ENCODE measurements around the gene ZNF410.
"Not testable (repeated sequence)": the region's sequence is repeated elsewhere in the genome, so short reads cannot be mapped to it uniquely, and the experiment has no call there.

Gene ZNF410

GRCh38 chr14:73886449-73887317 is at the start of gene ZNF410:
ZNF410 (plus strand) TSS chr14:73886859; CDS start chr14:73892176, 5,317 bp downstream.
- no peaks in the 10 kb centered on the region for H3K27me3 Mint-ChIP-seq (ENCODE audit: low read depth)
- TF ChIP-seq CTCF (IDR thresholded peaks at IDR 0.05; ENCODE audit: unreplicated experiment in 3 of 3), result no peak
- H3K4me3 Mint-ChIP-seq, result peak within 1 kb of the TSS; percentile 96 to 97 (median 96)
- peaks cover 46% of the 10 kb centered on the region for H3K4me1 Mint-ChIP-seq
- no peaks in the 10 kb centered on the region for H3K9me3 Mint-ChIP-seq
- H3K27ac Mint-ChIP-seq, result peak within 1 kb of the TSS; percentile 97 to 99 (median 98)
- peaks cover 3% of the 10 kb centered on the region for H3K36me3 Mint-ChIP-seq (ENCODE audit: low read depth)

GRCh38 chr14:73838293-73839034 is 48.2 kb upstream of the ZNF410 start:
- H3K27me3 Mint-ChIP-seq (ENCODE audit: low read depth); H3K4me3 Mint-ChIP-seq; H3K36me3 Mint-ChIP-seq (ENCODE audit: low read depth); H3K9me3 Mint-ChIP-seq: not testable (repeated sequence)
- Mint-ChIP-seq H3K4me1 (peaks cover 17% of the 10 kb centered on the region), H3K27ac (peak overlapping the region; percentile 60 to 92 (median 63))

GRCh38 chr14:73842201-73842600 is 44.5 kb upstream of the ZNF410 start:
- no peak for TF ChIP-seq CTCF (IDR thresholded peaks at IDR 0.05; ENCODE audit: unreplicated experiment in 3 of 3)
- no peak overlapping the region for H3K27ac Mint-ChIP-seq
- no peaks in the 10 kb centered on the region for H3K36me3 Mint-ChIP-seq (ENCODE audit: low read depth)
- peaks cover 10% of the 10 kb centered on the region for H3K4me1 Mint-ChIP-seq
- H3K9me3 Mint-ChIP-seq, result no peaks in the 10 kb centered on the region
- H3K4me3 Mint-ChIP-seq, result no peak overlapping the region
- H3K27me3 Mint-ChIP-seq (ENCODE audit: low read depth), result no peaks in the 10 kb centered on the region

- no peak overlapping the region for H3K4me3 Mint-ChIP-seq
These were observed 43.8 kb upstream of the ZNF410 start for GRCh38 chr14:73842851-73843250.

GRCh38 chr14:73843296-73843695 is 43.4 kb upstream of the ZNF410 start:
- no peak for TF ChIP-seq CTCF (IDR thresholded peaks at IDR 0.05; ENCODE audit: unreplicated experiment in 3 of 3)
- no peak overlapping the region for H3K4me3 Mint-ChIP-seq
- H3K36me3 Mint-ChIP-seq (ENCODE audit: low read depth), result no peaks in the 10 kb centered on the region
- no peaks in the 10 kb centered on the region for H3K27me3 Mint-ChIP-seq (ENCODE audit: low read depth)
- no peaks in the 10 kb centered on the region for H3K9me3 Mint-ChIP-seq
- H3K27ac Mint-ChIP-seq, result no peak overlapping the region
- H3K4me1 Mint-ChIP-seq, result peaks cover 10% of the 10 kb centered on the region

More at GRCh38 chr14:73842851-73843250, 43.8 kb upstream of the ZNF410 start:
- Mint-ChIP-seq H3K9me3 (no peaks in the 10 kb centered on the region), H3K27ac (no peak overlapping the region), H3K27me3 (ENCODE audit: low read depth) (no peaks in the 10 kb centered on the region), H3K36me3 (ENCODE audit: low read depth) (no peaks in the 10 kb centered on the region), H3K4me1 (peaks cover 10% of the 10 kb centered on the region)
- TF ChIP-seq CTCF (IDR thresholded peaks at IDR 0.05; ENCODE audit: unreplicated experiment in 3 of 3), result no peak

- peaks cover 18% of the 10 kb centered on the region for H3K4me1 Mint-ChIP-seq
- TF ChIP-seq CTCF (IDR thresholded peaks at IDR 0.05; ENCODE audit: unreplicated experiment in 3 of 3), result no peak
These were observed 39.7 kb upstream of the ZNF410 start for GRCh38 chr14:73846947-73847346.

More at GRCh38 chr14:73846947-73847346, 39.7 kb upstream of the ZNF410 start:
- Mint-ChIP-seq H3K27me3 (ENCODE audit: low read depth) (no peaks in the 10 kb centered on the region), H3K9me3 (no peaks in the 10 kb centered on the region), H3K36me3 (ENCODE audit: low read depth) (no peaks in the 10 kb centered on the region), H3K27ac (peak overlapping the region in 2 of 3 experiments; percentile 45 to 59), H3K4me3 (no peak overlapping the region)

Data from nephron (organoid).